Activated naive CD4-positive, alpha-beta T cell treated with anti-CD3 and anti-CD28 coated beads, Interleukin-2, amount 50 U/mL, for 24 hours (primary cell): ENCODE data around the gene GMDS.

Source experiments
- H3K27ac Mint-ChIP-seq: one replicate; pipeline ENCODE4 v1.8.0; 2021; ENCODE audit warnings: mild to moderate bottlenecking, mixed read lengths
- H3K27me3 Mint-ChIP-seq: one replicate; pipeline ENCODE4 v1.8.0; 2021; ENCODE audit warnings: mixed read lengths
- H3K36me3 Mint-ChIP-seq: one replicate; pipeline ENCODE4 v1.8.0; 2021; ENCODE audit warnings: mixed read lengths
- H3K4me1 Mint-ChIP-seq: one replicate; pipeline ENCODE4 v1.8.0; 2021; ENCODE audit warnings: mixed read lengths
- H3K4me3 Mint-ChIP-seq: one replicate; pipeline ENCODE4 v1.8.0; 2021; ENCODE audit warnings: mild to moderate bottlenecking, mixed read lengths
- H3K9me3 Mint-ChIP-seq: one replicate; pipeline ENCODE4 v1.8.0; 2021; ENCODE audit warnings: mixed read lengths

GMDS gene

DNA sequence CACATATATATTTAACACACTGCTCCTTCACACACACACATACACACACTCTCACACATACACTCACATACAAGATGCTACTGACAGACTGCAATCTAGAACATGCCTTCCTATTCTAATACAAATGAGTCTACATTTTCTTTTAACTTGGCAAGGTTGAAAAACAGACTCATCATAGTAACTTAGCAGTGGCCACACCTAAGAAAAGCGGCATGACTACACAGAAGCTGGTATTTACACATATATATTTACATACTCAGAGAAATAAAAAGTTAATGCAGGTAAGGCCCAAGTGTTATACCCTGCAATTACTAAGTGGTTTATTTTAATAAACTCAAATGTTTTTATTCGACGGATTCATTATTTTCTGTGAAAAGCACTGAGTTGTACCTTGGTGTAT lies 426.4 kb downstream of the GMDS start:
- Mint-ChIP-seq H3K27ac (no peak overlapping the region), H3K36me3 (no peaks in the 10 kb centered on the region), H3K9me3 (no peaks in the 10 kb centered on the region), H3K27me3 (no peaks in the 10 kb centered on the region), H3K4me3 (no peak overlapping the region), H3K4me1 (no peaks in the 10 kb centered on the region)

DNA sequence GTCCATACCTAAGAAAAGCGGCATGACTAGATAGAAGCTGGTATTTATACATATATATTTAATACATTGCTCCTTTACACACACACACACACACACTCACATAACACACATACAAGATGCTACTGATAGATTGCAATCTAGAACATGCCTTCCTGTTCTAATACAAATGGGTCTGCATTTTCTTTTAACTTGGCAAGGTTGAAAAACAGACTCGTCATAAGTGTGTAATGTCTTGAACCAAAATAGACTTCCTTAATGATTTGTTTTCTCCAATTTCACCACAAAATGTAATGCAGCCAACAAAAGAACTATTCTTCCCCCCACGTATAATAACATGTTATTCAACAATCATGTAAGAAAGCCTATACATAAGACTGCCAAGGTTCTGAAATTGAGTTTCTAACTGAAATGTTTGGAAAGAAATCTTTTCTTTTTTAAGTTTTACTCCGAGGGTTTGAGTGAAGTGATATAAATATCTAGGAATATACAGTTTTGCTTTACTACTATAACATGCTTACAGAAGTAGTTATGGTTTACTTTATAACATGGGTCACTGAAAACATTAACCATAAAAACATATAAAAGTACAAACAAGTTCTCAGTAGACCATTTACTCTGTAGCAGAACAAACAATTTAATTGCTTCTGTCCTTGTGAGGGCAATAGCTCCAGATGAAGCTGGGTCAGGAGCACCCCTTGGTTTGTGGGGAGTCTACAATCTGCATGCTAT lies 428.2 kb downstream of the GMDS start:
- H3K4me3 Mint-ChIP-seq = no peak overlapping the region
- H3K27me3 Mint-ChIP-seq = no peaks in the 10 kb centered on the region
- H3K9me3 Mint-ChIP-seq = no peaks in the 10 kb centered on the region
- no peaks in the 10 kb centered on the region for H3K36me3 Mint-ChIP-seq
- no peak overlapping the region for H3K27ac Mint-ChIP-seq
- no peaks in the 10 kb centered on the region for H3K4me1 Mint-ChIP-seq

DNA sequence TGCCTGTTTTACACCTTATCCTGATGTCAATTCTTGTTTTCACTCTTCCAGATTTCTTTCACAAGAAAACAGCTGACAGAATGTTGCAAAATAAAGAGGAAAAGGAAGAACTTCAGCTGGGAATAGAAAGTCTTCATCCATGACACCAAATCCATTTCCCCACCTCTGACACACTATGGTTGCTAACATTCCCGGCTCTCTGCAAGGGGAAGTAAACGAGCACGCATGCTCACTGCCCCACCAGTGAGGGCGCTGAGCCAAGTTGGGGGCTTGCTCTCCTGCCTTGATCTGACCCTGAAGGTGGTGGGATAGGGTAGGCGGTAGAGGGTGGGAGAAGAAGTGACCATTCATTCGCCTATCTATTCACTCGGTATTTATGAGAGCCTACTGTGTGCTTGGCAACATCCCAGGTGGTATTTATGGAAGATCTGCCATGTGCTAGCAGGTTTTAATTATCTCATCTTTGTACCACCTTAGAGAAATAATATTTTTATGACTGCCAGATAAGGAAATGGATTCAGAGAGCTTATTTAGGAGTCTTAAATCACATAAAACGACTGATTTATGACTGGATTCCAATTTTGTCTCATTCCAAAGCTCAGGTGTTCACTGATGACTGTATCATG lies 429.5 kb downstream of the GMDS start:
- no peaks in the 10 kb centered on the region for H3K4me1 Mint-ChIP-seq
- no peak overlapping the region for H3K4me3 Mint-ChIP-seq
- H3K27ac Mint-ChIP-seq = no peak overlapping the region
- peaks cover 3% of the 10 kb centered on the region for H3K36me3 Mint-ChIP-seq
- H3K9me3 Mint-ChIP-seq = no peaks in the 10 kb centered on the region
- H3K27me3 Mint-ChIP-seq = no peaks in the 10 kb centered on the region

DNA sequence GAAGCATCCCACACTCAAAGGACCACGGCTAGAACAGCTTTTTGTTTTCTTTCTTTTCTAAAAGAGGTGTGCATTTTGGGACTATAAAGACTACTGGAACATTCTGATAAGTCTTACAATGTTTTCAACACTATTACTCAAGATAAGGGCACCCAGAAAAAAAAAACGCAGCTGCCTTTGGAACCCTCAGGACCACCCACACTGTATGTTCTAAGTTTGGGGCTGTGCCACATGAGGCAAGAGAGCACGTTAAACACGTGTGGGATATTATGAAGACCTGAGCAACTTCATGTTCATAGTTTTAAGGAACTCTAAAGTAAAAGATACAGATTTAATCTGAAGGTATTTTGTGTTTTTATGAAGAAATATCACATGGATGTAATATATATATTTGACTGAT lies 431.1 kb downstream of the GMDS start:
- Mint-ChIP-seq H3K27me3 (no peaks in the 10 kb centered on the region), H3K36me3 (peaks cover 3% of the 10 kb centered on the region), H3K9me3 (no peaks in the 10 kb centered on the region), H3K4me1 (no peaks in the 10 kb centered on the region), H3K27ac (no peak overlapping the region), H3K4me3 (no peak overlapping the region)

DNA sequence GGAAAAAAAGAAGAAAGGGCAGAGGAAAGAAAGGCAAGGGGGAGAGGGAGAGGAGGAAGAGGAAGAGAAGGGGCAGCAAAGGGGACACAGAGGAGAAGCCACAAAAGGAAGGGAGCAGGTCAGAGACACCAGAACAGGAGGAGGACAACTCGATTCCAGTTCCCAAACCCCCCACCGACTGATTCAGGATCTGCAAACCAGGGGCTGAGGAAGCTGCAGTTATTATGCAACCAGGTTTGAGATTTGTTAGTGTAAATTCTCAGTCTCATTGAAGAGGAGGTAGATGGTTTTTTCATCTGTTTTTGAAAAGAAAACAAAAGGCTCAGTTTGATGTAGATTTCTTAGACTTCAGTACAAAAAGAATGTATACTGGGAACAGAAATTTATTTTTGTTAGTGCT lies 432.9 kb downstream of the GMDS start:
- Mint-ChIP-seq H3K27ac (no peak overlapping the region), H3K27me3 (no peaks in the 10 kb centered on the region)

DNA sequence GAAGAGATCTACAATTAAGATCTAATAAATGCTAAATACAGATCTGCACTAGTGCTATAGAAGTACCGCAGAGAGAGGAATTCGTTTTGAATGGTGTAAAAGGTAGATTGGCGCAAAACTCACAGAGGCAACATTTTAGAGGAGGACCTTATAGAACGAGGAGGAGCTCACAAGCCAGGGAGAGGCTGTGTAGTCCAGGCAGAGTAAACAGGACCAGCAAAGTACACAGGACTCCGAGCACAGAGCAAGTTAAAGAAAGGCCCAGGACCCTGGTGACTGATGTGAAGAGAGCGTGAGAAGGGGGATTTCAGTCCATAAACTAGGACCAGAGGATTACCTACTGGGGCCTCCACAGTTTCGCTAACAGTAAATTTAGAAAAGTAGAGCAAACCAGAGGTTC lies 433.4 kb downstream of the GMDS start:
- Mint-ChIP-seq H3K4me1 (no peaks in the 10 kb centered on the region), H3K27me3 (no peaks in the 10 kb centered on the region), H3K4me3 (no peak overlapping the region), H3K9me3 (no peaks in the 10 kb centered on the region), H3K36me3 (peaks cover 3% of the 10 kb centered on the region), H3K27ac (no peak overlapping the region)

More for the DNA sequence above, 432.9 kb downstream of the GMDS start:
- Mint-ChIP-seq H3K4me3 (no peak overlapping the region), H3K36me3 (peaks cover 3% of the 10 kb centered on the region), H3K9me3 (no peaks in the 10 kb centered on the region), H3K4me1 (no peaks in the 10 kb centered on the region)

DNA sequence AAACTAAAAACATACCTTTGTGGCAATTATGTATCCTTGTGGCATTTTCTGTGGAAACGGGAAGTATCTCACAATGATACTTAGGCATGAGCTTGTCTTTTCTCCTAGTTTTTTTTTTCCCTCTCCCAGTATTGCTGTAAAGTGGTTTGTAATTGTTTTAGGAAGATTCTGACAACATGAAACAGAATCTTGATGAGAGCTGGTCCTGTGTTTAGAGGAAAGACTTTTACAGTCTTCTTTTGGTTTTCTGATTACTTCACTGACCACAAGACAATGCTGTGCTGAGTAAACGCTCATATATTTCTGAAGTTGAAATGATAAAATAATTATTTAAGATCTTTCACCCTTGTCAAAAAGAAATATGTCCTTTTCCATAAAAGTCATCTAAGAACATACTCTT lies 434.5 kb downstream of the GMDS start:
- H3K27ac Mint-ChIP-seq = no peak overlapping the region
- no peaks in the 10 kb centered on the region for H3K27me3 Mint-ChIP-seq
- peaks cover 3% of the 10 kb centered on the region for H3K36me3 Mint-ChIP-seq
- no peak overlapping the region for H3K4me3 Mint-ChIP-seq
- no peaks in the 10 kb centered on the region for H3K4me1 Mint-ChIP-seq
- no peaks in the 10 kb centered on the region for H3K9me3 Mint-ChIP-seq

DNA sequence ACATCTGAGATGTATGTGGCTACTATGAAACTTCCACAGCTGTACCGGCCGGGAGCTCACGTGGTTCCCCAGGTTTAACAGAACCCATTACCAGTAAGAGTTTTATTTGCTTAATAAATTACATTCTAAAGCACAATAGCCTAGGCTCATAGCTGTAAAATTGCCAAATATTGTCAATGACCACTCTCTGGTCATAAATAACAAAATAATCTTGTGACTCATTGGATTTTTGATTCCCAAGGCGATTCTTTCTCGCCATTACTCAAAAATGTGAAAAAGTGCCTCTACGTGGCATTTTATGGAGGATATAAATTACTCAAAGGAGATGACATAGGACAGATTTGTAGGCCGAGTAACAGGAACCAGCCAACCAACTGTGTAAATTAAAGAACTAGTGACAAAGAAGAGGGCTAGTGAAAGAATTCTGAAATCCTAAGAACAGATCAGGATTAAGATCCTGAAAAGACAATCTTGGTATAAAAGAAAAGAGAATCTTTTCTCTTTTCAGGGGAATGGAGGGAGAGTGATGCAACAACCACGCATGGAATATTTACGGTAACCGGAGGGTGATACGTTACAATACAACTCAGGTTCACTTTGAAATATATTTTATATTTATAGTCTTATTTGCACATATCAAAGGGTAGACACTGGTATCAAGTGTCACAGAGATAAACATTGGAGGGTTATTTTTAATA lies 436.0 kb downstream of the GMDS start:
- H3K4me1 Mint-ChIP-seq = no peaks in the 10 kb centered on the region
- H3K9me3 Mint-ChIP-seq = no peaks in the 10 kb centered on the region
- no peak overlapping the region for H3K27ac Mint-ChIP-seq
- H3K27me3 Mint-ChIP-seq = no peaks in the 10 kb centered on the region
- peaks cover 3% of the 10 kb centered on the region for H3K36me3 Mint-ChIP-seq
- H3K4me3 Mint-ChIP-seq = no peak overlapping the region

DNA sequence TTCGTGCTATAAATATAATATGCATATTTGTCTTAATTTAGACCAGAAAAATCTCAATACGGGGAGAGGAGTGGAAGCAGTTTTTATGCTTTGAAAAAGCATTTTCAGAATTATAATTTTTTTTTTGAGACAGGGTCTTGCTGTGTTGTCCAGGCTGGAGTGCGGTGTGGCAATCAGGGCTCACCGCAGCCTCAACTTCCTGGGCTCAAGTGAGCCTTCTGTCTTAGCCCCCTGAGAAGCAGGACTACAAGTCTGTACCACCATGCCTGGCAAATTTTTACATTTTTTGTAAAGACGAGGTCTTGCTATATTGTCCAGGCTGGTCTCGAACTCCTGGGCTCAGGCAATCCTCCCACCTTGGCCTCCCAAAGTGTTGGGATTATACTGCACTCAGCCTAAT lies 438.5 kb downstream of the GMDS start:
- Mint-ChIP-seq H3K9me3 (no peaks in the 10 kb centered on the region), H3K4me3 (no peak overlapping the region), H3K27ac (no peak overlapping the region), H3K27me3 (no peaks in the 10 kb centered on the region), H3K4me1 (no peaks in the 10 kb centered on the region), H3K36me3 (peaks cover 1% of the 10 kb centered on the region)

DNA sequence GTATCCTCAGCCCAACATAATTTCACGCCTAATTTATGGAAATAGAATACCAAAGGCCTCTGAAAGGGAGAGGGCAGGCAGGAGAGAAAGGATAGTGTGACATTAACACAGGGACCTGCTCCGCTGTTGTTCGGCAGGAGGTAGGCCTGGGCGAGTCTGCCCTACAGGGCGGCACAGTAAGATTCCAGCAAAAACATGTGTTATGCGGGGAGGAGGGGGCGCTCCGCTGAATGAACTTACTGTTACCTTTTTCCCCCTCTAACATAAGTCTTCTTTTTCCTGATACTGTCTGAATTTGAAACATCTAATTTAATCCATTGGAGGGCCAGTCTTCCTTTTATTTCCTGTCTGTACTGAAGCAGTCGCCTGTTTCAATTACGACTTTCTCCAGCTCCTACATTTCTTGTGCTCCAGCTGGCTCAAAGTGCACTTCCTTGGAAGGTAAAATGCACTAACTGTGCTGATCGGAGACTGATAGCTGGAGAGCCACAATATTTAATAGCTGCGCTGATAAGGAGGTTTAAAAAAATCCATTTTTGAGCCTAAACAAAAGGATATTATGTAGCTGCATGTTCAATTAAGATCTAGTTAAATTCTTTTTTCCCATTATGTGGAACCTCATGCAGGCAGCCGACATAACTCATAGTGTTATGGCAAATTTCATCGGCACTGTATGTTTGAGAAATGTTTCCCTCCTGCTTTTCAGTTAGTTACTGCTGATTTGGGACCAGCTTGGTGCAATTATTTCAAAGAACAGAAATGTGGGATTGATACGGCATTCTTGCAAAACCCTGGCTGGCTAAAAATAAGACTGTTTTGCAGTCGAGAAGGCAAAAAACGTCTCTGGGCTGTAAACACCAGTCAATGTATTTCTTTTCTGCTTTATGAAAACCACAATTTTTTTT lies 442.7 kb downstream of the GMDS start:
- no peak overlapping the region for H3K27ac Mint-ChIP-seq
- H3K27me3 Mint-ChIP-seq = no peaks in the 10 kb centered on the region
- H3K4me3 Mint-ChIP-seq = no peak overlapping the region
- no peaks in the 10 kb centered on the region for H3K36me3 Mint-ChIP-seq
- no peaks in the 10 kb centered on the region for H3K9me3 Mint-ChIP-seq
- H3K4me1 Mint-ChIP-seq = peaks cover 4% of the 10 kb centered on the region

DNA sequence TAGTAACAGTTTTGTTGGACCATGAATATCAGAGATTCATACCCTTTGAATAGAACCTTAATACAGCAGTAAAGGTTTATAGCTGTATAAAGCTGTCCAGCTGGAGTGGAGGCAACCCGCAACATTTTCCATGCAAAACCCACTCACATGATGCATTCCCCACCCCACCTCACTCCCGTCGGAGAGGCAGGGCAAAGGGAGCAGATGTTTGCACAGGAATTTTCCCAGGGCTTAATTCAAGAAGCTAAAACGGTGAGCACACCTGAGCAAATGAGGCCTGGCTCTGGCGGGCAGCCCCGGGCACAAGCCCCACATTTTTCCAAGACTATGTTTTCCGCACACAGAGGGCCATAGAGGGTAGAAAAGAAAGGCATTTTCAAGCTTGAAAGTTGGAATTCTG lies 444.0 kb downstream of the GMDS start:
- Mint-ChIP-seq H3K4me3 (no peak overlapping the region), H3K9me3 (no peaks in the 10 kb centered on the region), H3K27ac (no peak overlapping the region), H3K4me1 (peaks cover 4% of the 10 kb centered on the region), H3K36me3 (no peaks in the 10 kb centered on the region), H3K27me3 (no peaks in the 10 kb centered on the region)

DNA sequence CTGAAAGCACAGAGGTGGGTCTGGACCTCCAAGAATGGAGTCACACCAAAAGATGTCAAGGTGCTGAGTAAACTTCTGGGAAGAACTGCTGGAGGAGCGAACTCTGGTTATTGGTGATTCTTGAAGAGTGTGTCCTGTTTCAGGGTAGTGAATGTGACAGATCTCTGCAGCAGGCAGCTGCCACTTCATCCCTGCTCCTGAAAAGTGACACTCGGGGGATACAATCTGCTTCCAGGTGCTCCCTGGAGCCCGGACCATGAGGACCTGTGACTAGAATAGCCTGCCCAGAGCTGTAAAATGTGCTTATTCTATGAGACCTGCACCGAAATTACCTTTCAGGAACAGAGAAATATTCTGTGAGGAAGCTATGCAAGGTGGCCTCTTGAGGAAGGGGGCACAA lies 444.6 kb downstream of the GMDS start:
- H3K4me3 Mint-ChIP-seq = no peak overlapping the region
- H3K4me1 Mint-ChIP-seq = peaks cover 4% of the 10 kb centered on the region
- no peaks in the 10 kb centered on the region for H3K36me3 Mint-ChIP-seq
- H3K27me3 Mint-ChIP-seq = no peaks in the 10 kb centered on the region
- H3K9me3 Mint-ChIP-seq = no peaks in the 10 kb centered on the region
- H3K27ac Mint-ChIP-seq = no peak overlapping the region

DNA sequence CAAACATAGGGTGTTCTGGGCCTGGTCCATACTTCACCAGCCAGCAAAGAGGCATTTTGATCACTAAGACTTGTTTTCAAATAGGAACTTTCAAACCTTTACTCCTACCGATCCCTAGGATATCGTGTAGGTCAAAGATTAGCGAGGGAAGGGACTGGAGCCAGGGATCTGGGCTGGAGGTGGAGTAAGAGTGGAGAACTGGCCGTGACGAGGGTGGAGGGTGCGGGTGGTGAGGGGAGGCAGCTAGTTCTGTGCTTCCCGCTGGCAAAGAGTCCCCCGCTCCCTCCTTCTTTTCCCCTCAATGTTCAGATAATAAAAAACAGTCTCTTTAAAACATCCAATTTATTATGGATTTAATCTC lies 446.5 kb downstream of the GMDS start:
- Mint-ChIP-seq H3K27me3 (no peaks in the 10 kb centered on the region), H3K4me1 (peaks cover 4% of the 10 kb centered on the region), H3K9me3 (no peaks in the 10 kb centered on the region), H3K36me3 (no peaks in the 10 kb centered on the region), H3K27ac (no peak overlapping the region), H3K4me3 (no peak overlapping the region)

DNA sequence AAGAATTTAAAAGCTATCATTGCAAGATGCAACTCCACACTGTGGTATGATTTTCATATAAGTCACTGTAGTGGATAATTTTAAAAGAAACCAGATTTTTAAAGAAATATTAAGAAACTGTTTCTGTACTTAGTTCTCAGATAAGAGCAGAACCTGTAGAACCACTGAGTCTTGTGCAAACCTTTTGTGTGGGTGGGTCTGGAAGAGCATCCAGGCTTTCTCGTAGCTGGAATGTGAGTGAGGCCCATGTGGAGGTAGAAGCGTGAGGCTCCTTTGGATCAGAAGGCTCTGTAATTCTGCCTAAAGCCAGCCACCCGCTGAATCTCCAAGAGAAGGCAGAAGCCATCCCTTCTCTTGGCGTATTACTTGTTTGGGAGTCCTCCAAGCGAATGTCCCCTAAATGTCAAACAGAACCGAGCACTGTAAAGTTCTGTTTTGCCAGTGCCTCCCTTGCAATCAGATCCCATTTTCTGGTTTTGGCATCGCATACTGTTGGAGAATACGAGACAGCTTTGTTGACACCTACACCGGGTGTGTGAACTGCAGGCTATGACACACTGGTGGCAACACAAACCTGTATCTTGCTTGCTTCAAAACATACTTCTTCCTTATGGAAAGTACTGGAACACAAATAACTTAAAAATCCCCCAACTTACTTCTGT lies 447.0 kb downstream of the GMDS start:
- Mint-ChIP-seq H3K4me3 (no peak overlapping the region), H3K36me3 (peaks cover 2% of the 10 kb centered on the region), H3K27ac (no peak overlapping the region), H3K9me3 (no peaks in the 10 kb centered on the region), H3K27me3 (no peaks in the 10 kb centered on the region), H3K4me1 (peaks cover 4% of the 10 kb centered on the region)

DNA sequence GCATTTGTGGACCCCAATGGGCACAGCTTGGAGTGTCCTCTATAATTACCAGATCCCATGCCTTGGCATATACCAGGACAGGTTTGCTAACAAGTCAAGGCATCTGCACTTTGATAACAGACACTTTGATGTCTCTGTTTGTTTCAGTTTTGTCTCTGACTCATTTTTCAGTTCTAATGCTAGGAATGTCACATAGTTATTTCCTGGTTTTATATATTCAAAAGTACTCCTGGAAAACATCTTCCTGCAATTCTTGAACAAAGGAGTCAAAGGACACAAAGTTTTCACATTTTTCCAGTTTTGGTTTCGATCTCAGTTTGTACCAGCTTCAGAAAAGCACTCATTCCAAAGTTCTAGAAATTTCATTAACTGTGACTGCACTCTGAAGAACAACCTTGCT lies 447.6 kb downstream of the GMDS start:
- no peaks in the 10 kb centered on the region for H3K9me3 Mint-ChIP-seq
- peaks cover 4% of the 10 kb centered on the region for H3K4me1 Mint-ChIP-seq
- H3K4me3 Mint-ChIP-seq = no peak overlapping the region
- no peaks in the 10 kb centered on the region for H3K27me3 Mint-ChIP-seq
- H3K27ac Mint-ChIP-seq = no peak overlapping the region
- H3K36me3 Mint-ChIP-seq = peaks cover 4% of the 10 kb centered on the region
